DOHH2 (cell line): ENCODE results near the gene OR10G7.

ENCODE experiments used
- H3F3A ChIP-seq: fragments of 200-600 bp; sonication (generic), shearing (Covaris generic); 2 replicates; pipeline ENCODE4 v1.6.0; 2016; ENCODE audit warnings: antibody characterized with exemption, mild to moderate bottlenecking; ENCODE audit not compliant: control insufficient read depth, insufficient read depth
- H3K27ac ChIP-seq: fragments of 200-600 bp; sonication (generic); 2 replicates; pipeline ENCODE4 v1.5.1; 2014; ENCODE audit warnings: low read depth, mild to moderate bottlenecking, low read length, moderate library complexity
- H3K27me3 ChIP-seq: fragments of 200-600 bp; sonication (generic); 2 replicates; pipeline ENCODE4 v1.6.1; 2014; ENCODE audit warnings: mild to moderate bottlenecking, low read length, mixed read lengths; ENCODE audit not compliant: control insufficient read depth
- H3K36me3 ChIP-seq: fragments of 200-600 bp; sonication (generic); 2 replicates; pipeline ENCODE4 v1.6.1; 2014; ENCODE audit warnings: mild to moderate bottlenecking, low read length, moderate library complexity, mixed read lengths; ENCODE audit not compliant: control insufficient read depth
- H3K4me1 ChIP-seq: fragments of 200-600 bp; sonication (generic); 2 replicates; pipeline ENCODE4 v1.6.1; 2014; ENCODE audit warnings: mild to moderate bottlenecking, low read length, mixed read lengths; ENCODE audit not compliant: control insufficient read depth
- H3K4me2 ChIP-seq: fragments of 200-600 bp; sonication (generic); 2 replicates; pipeline ENCODE4 v1.6.0; 2014; ENCODE audit warnings: mild to moderate bottlenecking, low read length, moderate library complexity
- H3K4me3 ChIP-seq: fragments of 200-600 bp; sonication (generic); 2 replicates; pipeline ENCODE4 v1.5.1; 2014; ENCODE audit warnings: mild to moderate bottlenecking, low read length, mixed read lengths
- H3K79me2 ChIP-seq: fragments of 200-600 bp; sonication (generic); 2 replicates; pipeline ENCODE4 v1.6.1; 2014; ENCODE audit warnings: mild to moderate bottlenecking, low read length, mixed read lengths; ENCODE audit not compliant: control insufficient read depth
- H3K9me2 ChIP-seq: fragments of 200-600 bp; sonication (generic); replicated peaks from 2 replicates; pipeline ENCODE4 v1.6.1; 2014; ENCODE audit warnings: mild to moderate bottlenecking, low read length, mixed read lengths; ENCODE audit not compliant: control insufficient read depth
- H3K9me3 ChIP-seq: fragments of 200-600 bp; sonication (generic); 2 replicates; pipeline ENCODE4 v1.6.1; 2014; ENCODE audit warnings: antibody characterized with exemption, low read length, mixed read lengths; ENCODE audit not compliant: control insufficient read depth, insufficient read depth
- H4K20me1 ChIP-seq: fragments of 200-600 bp; sonication (generic); 2 replicates; pipeline ENCODE4 v1.6.0; 2014; ENCODE audit warnings: low read depth, mild to moderate bottlenecking, antibody characterized with exemption, low read length, moderate library complexity; ENCODE audit not compliant: control insufficient read depth, insufficient read depth
- EZH2phosphoT487 ChIP-seq: fragments of 200-600 bp; sonication (generic); IDR thresholded peaks from 2 replicates; pipeline ENCODE4 v1.6.1; 2017; ENCODE audit warnings: borderline replicate concordance, mild to moderate bottlenecking, antibody characterized with exemption, low read length, moderate library complexity, mixed read lengths
- TF ChIP-seq, protein P1 (sequence below): fragments of 200-600 bp; sonication (generic); IDR thresholded peaks from one replicate; pipeline ENCODE4 v1.5.1; 2014; ENCODE audit warnings: antibody characterized with exemption, mild to moderate bottlenecking, low read depth, low read length; ENCODE audit not compliant: poor library complexity, severe bottlenecking

The OR10G7 gene

GRCh38 chr11:124050748-124051147 lies 9.6 kb upstream of the OR10G7 start:
- no peaks in the 10 kb centered on the region for H3K36me3 ChIP-seq

GRCh38 chr11:124043420-124043819 lies 2.3 kb upstream of the OR10G7 start:
- H3K27me3 ChIP-seq = no peaks in the 10 kb centered on the region
- H3K36me3 ChIP-seq = no peaks in the 10 kb centered on the region
- H3K4me2 ChIP-seq = no peak overlapping the region
- H3K79me2 ChIP-seq = no peaks in the 10 kb centered on the region
- H3K4me3 ChIP-seq = no peak overlapping the region
- H3K27ac ChIP-seq = no peak overlapping the region
- H3K4me1 ChIP-seq = no peaks in the 10 kb centered on the region
- H3F3A ChIP-seq = no peaks in the 10 kb centered on the region
- TF ChIP-seq, protein P1, sequence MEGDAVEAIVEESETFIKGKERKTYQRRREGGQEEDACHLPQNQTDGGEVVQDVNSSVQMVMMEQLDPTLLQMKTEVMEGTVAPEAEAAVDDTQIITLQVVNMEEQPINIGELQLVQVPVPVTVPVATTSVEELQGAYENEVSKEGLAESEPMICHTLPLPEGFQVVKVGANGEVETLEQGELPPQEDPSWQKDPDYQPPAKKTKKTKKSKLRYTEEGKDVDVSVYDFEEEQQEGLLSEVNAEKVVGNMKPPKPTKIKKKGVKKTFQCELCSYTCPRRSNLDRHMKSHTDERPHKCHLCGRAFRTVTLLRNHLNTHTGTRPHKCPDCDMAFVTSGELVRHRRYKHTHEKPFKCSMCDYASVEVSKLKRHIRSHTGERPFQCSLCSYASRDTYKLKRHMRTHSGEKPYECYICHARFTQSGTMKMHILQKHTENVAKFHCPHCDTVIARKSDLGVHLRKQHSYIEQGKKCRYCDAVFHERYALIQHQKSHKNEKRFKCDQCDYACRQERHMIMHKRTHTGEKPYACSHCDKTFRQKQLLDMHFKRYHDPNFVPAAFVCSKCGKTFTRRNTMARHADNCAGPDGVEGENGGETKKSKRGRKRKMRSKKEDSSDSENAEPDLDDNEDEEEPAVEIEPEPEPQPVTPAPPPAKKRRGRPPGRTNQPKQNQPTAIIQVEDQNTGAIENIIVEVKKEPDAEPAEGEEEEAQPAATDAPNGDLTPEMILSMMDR = no peak
- no peak for TF ChIP-seq EZH2phosphoT487
- H4K20me1 ChIP-seq = no peaks in the 10 kb centered on the region
- H3K9me3 ChIP-seq = no peaks in the 10 kb centered on the region
- no peaks in the 10 kb centered on the region for H3K9me2 ChIP-seq

More at GRCh38 chr11:124050748-124051147, 9.6 kb upstream of the OR10G7 start:
- Histone ChIP-seq H3K4me3 (no peak overlapping the region), H3K9me3 (no peaks in the 10 kb centered on the region), H3K27ac (no peak overlapping the region), H4K20me1 (no peaks in the 10 kb centered on the region), H3K9me2 (no peaks in the 10 kb centered on the region), H3F3A (no peaks in the 10 kb centered on the region), H3K4me1 (no peaks in the 10 kb centered on the region), H3K27me3 (no peaks in the 10 kb centered on the region), H3K79me2 (no peaks in the 10 kb centered on the region), H3K4me2 (no peak overlapping the region)
- TF ChIP-seq, protein P1 = no peak
- no peak for TF ChIP-seq EZH2phosphoT487

DNA sequence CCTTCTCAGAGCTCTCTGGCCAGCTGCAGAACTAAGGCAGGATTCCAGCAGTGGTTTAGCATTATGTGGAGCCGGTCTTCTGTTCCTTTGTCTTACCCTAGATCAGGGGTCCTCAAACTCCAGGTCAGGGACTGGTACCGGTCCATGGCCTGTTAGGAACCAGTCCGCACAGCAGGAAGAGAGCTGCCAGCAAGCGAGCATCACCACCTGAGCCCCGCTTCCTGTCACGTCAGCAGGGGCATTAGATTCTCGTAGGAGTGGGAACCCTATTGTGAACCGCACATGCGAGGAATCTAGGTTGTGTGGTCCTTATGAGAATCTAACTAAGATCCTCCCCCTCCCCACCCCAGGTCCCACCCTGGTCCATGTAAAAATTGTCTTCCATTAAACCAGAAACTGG lies 1.6 kb downstream of the OR10G7 start:
- H3K4me2 ChIP-seq = no peak overlapping the region
- no peaks in the 10 kb centered on the region for H3F3A ChIP-seq
- H3K27ac ChIP-seq = no peak overlapping the region
- TF ChIP-seq, protein P1 = no peak
- TF ChIP-seq EZH2phosphoT487 = no peak
- no peak overlapping the region for H3K4me3 ChIP-seq
- no peaks in the 10 kb centered on the region for H3K9me3 ChIP-seq
- no peaks in the 10 kb centered on the region for H3K4me1 ChIP-seq
- H3K27me3 ChIP-seq = no peaks in the 10 kb centered on the region
- no peaks in the 10 kb centered on the region for H3K36me3 ChIP-seq
- H4K20me1 ChIP-seq = no peaks in the 10 kb centered on the region
- H3K79me2 ChIP-seq = no peaks in the 10 kb centered on the region
- no peaks in the 10 kb centered on the region for H3K9me2 ChIP-seq

- Histone ChIP-seq H4K20me1 (no peaks in the 10 kb centered on the region), H3K36me3 (no peaks in the 10 kb centered on the region), H3K27ac (no peak overlapping the region), H3K4me2 (no peak overlapping the region), H3K4me1 (no peaks in the 10 kb centered on the region), H3K79me2 (no peaks in the 10 kb centered on the region), H3K4me3 (no peak overlapping the region), H3K27me3 (no peaks in the 10 kb centered on the region), H3F3A (no peaks in the 10 kb centered on the region), H3K9me3 (no peaks in the 10 kb centered on the region), H3K9me2 (no peaks in the 10 kb centered on the region)
- TF ChIP-seq, protein P1 = no peak
- no peak for TF ChIP-seq EZH2phosphoT487
Measured at GRCh38 chr11:124036666-124037065, 4.5 kb downstream of the OR10G7 start.
